Sigmoid colon (tissue), 4 donors: Measurements from ENCODE around the gene TRAF3IP1.

Source experiments
- EP300 ChIP-seq, 4 donors: sonication (generic); formaldehyde crosslinking; IDR thresholded peaks; one replicate each; pipeline ENCODE4 v1.6.1; 2017; ENCODE audit warnings: antibody characterized with exemption in 4 of 4
- POLR2A ChIP-seq, 2 donors: fragments of 450-650 bp; IDR thresholded peaks; one replicate each; pipeline ENCODE4 v1.6.1; 2016; ENCODE audit warnings: antibody characterized with exemption in 2 of 2, mild to moderate bottlenecking in 2 of 2, moderate library complexity in 2 of 2
- POLR2AphosphoS5 ChIP-seq, 4 donors: sonication (generic); formaldehyde crosslinking; IDR thresholded peaks; one replicate each; pipeline ENCODE4 v1.6.1; 2017; ENCODE audit warnings: antibody characterized with exemption in 4 of 4
- TF ChIP-seq, protein P1 (sequence below), 4 experiments: fragments of 450-650 bp in 3 of 4; fragments of 200-600 bp in 1 of 4; IDR thresholded peaks; one replicate each; pipeline ENCODE4 v1.5.1; 2016 to 2019; ENCODE audit warnings: antibody characterized with exemption in 4 of 4, mild to moderate bottlenecking in 3 of 4, moderate library complexity in 2 of 4

DNA sequence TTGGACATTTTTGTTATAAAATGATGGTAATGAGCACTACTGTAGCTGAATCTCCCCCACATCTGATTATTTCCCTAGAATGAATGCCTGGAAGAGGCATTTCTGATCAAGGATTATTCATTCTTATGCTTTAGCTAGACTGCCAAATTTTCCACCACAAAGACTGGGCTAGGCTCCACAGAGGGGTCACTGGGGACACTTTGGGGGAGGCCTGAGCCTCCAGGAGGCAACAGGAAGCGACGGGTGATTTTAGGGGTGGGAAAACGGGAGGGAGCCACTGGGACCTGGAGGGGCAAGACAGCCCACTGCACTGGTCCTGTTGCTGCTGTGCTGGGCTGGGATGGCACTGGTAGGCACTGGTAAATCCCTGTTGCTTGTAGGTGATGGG lies 104.0 kb downstream of the TRAF3IP1 start:
- TF ChIP-seq, protein P1, sequence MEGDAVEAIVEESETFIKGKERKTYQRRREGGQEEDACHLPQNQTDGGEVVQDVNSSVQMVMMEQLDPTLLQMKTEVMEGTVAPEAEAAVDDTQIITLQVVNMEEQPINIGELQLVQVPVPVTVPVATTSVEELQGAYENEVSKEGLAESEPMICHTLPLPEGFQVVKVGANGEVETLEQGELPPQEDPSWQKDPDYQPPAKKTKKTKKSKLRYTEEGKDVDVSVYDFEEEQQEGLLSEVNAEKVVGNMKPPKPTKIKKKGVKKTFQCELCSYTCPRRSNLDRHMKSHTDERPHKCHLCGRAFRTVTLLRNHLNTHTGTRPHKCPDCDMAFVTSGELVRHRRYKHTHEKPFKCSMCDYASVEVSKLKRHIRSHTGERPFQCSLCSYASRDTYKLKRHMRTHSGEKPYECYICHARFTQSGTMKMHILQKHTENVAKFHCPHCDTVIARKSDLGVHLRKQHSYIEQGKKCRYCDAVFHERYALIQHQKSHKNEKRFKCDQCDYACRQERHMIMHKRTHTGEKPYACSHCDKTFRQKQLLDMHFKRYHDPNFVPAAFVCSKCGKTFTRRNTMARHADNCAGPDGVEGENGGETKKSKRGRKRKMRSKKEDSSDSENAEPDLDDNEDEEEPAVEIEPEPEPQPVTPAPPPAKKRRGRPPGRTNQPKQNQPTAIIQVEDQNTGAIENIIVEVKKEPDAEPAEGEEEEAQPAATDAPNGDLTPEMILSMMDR (IDR thresholded peaks at IDR 0.05) = no peak
- TF ChIP-seq POLR2A (IDR thresholded peaks at IDR 0.05) (no peak), EP300 (IDR thresholded peaks at IDR 0.05) (no peak), POLR2AphosphoS5 (IDR thresholded peaks at IDR 0.05) (no peak)
